H9 (cell line): ENCODE results near the gene KIF5A. TPM values are rescaled to one million over a fixed set of nuclear protein-coding genes. Genes with fewer than 3 reads are reported as not detected.

Source experiments
- DNase-seq: peaks from one replicate; pipeline ENCODE4 v3.0.0-alpha.2; 2017
- H2AFZ ChIP-seq: one replicate; pipeline ENCODE4 v1.6.1; 2013; ENCODE audit warnings: mild to moderate bottlenecking, low read length, control low read depth, moderate library complexity
- H2AK5ac ChIP-seq: 2 replicates; pipeline ENCODE4 v1.6.1; 2013; ENCODE audit warnings: low read length, control low read depth, mixed read lengths; ENCODE audit not compliant: insufficient read length
- H2BK120ac ChIP-seq: one replicate; pipeline ENCODE4 v1.6.1; 2013; ENCODE audit warnings: low read depth, mild to moderate bottlenecking, low read length, control low read depth, inconsistent platforms; ENCODE audit not compliant: poor library complexity, severe bottlenecking
- H2BK12ac ChIP-seq: 2 replicates; pipeline ENCODE4 v1.6.1; 2013; ENCODE audit warnings: low read length, control low read depth, mixed read lengths, low read depth; ENCODE audit not compliant: insufficient read length
- H2BK15ac ChIP-seq: 2 replicates; pipeline ENCODE4 v1.6.1; 2013; ENCODE audit warnings: low read depth, low read length, control low read depth
- H2BK20ac ChIP-seq: one replicate; pipeline ENCODE4 v1.6.1; 2013; ENCODE audit warnings: low read depth, mild to moderate bottlenecking, low read length, control low read depth, inconsistent platforms; ENCODE audit not compliant: poor library complexity, severe bottlenecking
- H2BK5ac ChIP-seq: 2 replicates; pipeline ENCODE4 v1.6.1; 2013; ENCODE audit warnings: low read length, control low read depth, mixed read lengths; ENCODE audit not compliant: insufficient read length
- H3K14ac ChIP-seq: 2 replicates; pipeline ENCODE4 v1.6.1; 2013; ENCODE audit warnings: low read length, control low read depth; ENCODE audit not compliant: insufficient read depth
- H3K18ac ChIP-seq: 2 replicates; pipeline ENCODE4 v1.6.1; 2013; ENCODE audit warnings: low read depth, mild to moderate bottlenecking, mixed read lengths, low read length, control low read depth; ENCODE audit not compliant: insufficient read length
- H3K23ac ChIP-seq: 2 replicates; pipeline ENCODE4 v1.6.1; 2013; ENCODE audit warnings: low read length, control low read depth, mixed read lengths, low read depth; ENCODE audit not compliant: insufficient read length
- H3K23me2 ChIP-seq: 2 replicates; pipeline ENCODE4 v1.6.1; 2013; ENCODE audit warnings: low read depth, mild to moderate bottlenecking, mixed read lengths, low read length, control low read depth; ENCODE audit not compliant: insufficient read length, poor library complexity, severe bottlenecking
- H3K27ac ChIP-seq: 2 replicates; pipeline ENCODE4 v1.5.1; 2013; ENCODE audit warnings: low read length, control low read depth, mixed read lengths, low read depth; ENCODE audit not compliant: insufficient read length
- H3K27me3 ChIP-seq: 2 replicates; pipeline ENCODE4 v1.6.1; 2013; ENCODE audit warnings: low read length, control low read depth, inconsistent platforms; ENCODE audit not compliant: insufficient read depth
- H3K4ac ChIP-seq: 2 replicates; pipeline ENCODE4 v1.6.1; 2013; ENCODE audit warnings: low read depth, mild to moderate bottlenecking, control low read depth, inconsistent platforms, low read length, moderate library complexity
- H3K4me1 ChIP-seq: 2 replicates; pipeline ENCODE4 v1.6.1; 2013; ENCODE audit warnings: low read length, control low read depth, inconsistent platforms; ENCODE audit not compliant: insufficient read depth
- H3K4me2 ChIP-seq: 2 replicates; pipeline ENCODE4 v1.6.1; 2013; ENCODE audit warnings: low read length, control low read depth, mixed read lengths; ENCODE audit not compliant: insufficient read length, insufficient read depth
- H3K56ac ChIP-seq: 2 replicates; pipeline ENCODE4 v1.6.1; 2013; ENCODE audit warnings: low read depth, mild to moderate bottlenecking, mixed read lengths, low read length, control low read depth; ENCODE audit not compliant: insufficient read length
- H3K79me1 ChIP-seq: 2 replicates; pipeline ENCODE4 v1.6.1; 2013; ENCODE audit warnings: low read depth, mild to moderate bottlenecking, moderate library complexity, low read length, control low read depth, inconsistent platforms; ENCODE audit not compliant: insufficient read depth, poor library complexity, severe bottlenecking
- H3K79me2 ChIP-seq: 2 replicates; pipeline ENCODE4 v1.6.1; 2013; ENCODE audit warnings: low read length, control low read depth, inconsistent platforms; ENCODE audit not compliant: insufficient read depth
- H3K9ac ChIP-seq: 2 replicates; pipeline ENCODE4 v1.6.1; 2013; ENCODE audit warnings: low read length, control low read depth, mixed read lengths; ENCODE audit not compliant: insufficient read length; ENCODE audit errors: extremely low read depth
- H3K9me3 ChIP-seq: one replicate; pipeline ENCODE4 v1.6.1; 2013; ENCODE audit warnings: low read depth, low read length, inconsistent platforms; ENCODE audit not compliant: control insufficient read depth
- H3T11ph ChIP-seq: one replicate; pipeline ENCODE4 v1.6.1; 2013; ENCODE audit warnings: mild to moderate bottlenecking, low read length, control low read depth, inconsistent platforms
- H4K20me1 ChIP-seq: one replicate; pipeline ENCODE4 v1.6.1; 2013; ENCODE audit not compliant: control insufficient read depth, insufficient read length, insufficient read depth
- H4K5ac ChIP-seq: 2 replicates; pipeline ENCODE4 v1.6.1; 2013; ENCODE audit warnings: low read depth, mild to moderate bottlenecking, mixed read lengths, low read length, control low read depth; ENCODE audit not compliant: insufficient read length
- H4K8ac ChIP-seq: replicated peaks from 2 replicates; pipeline ENCODE4 v1.6.1; 2013; ENCODE audit warnings: low read length, control low read depth, mixed read lengths, low read depth; ENCODE audit not compliant: insufficient read length
- H4K91ac ChIP-seq: 2 replicates; pipeline ENCODE4 v1.6.1; 2013; ENCODE audit warnings: low read depth, mild to moderate bottlenecking, moderate library complexity, mixed read lengths, low read length, control low read depth; ENCODE audit not compliant: insufficient read length
- H3K27ac Mint-ChIP-seq, 3 experiments: 2 replicates in 2 of 3; 3 replicates in 1 of 3; pipeline ENCODE4 v1.8.0; 2020 to 2021; ENCODE audit warnings: mixed read lengths in 3 of 3, mild to moderate bottlenecking in 1 of 3, moderate library complexity in 1 of 3
- H3K27me3 Mint-ChIP-seq: 2 replicates; pipeline ENCODE4 v1.8.0; 2021; ENCODE audit warnings: low read depth, mild to moderate bottlenecking, moderate library complexity, mixed read lengths
- H3K36me3 Mint-ChIP-seq, 3 experiments: 2 replicates in 2 of 3; 3 replicates in 1 of 3; pipeline ENCODE4 v1.8.0; 2020 to 2021; ENCODE audit warnings: low read depth in 3 of 3, mixed read lengths in 3 of 3; ENCODE audit not compliant: insufficient read depth in 1 of 3
- H3K4me1 Mint-ChIP-seq, 2 experiments: 2 replicates each; pipeline ENCODE4 v1.8.0; 2020; ENCODE audit warnings: mixed read lengths in 2 of 2
- H3K4me3 Mint-ChIP-seq, 2 experiments: 2 replicates in 1 of 2; 3 replicates in 1 of 2; pipeline ENCODE4 v1.8.0; 2020 to 2021; ENCODE audit warnings: mild to moderate bottlenecking in 2 of 2, mixed read lengths in 2 of 2, moderate library complexity in 1 of 2
- H3K9me3 Mint-ChIP-seq, 2 experiments: 2 replicates in 1 of 2; 3 replicates in 1 of 2; pipeline ENCODE4 v1.8.0; 2020; ENCODE audit warnings: mild to moderate bottlenecking in 2 of 2, mixed read lengths in 2 of 2, moderate library complexity in 1 of 2
- CTCF ChIP-seq: fragments of 200-600 bp; sonication (generic); conservative IDR thresholded peaks from 3 replicates; pipeline ENCODE4 v1.8.0; 2021; ENCODE audit warnings: antibody characterized with exemption, mild to moderate bottlenecking
- WGBS: extraction: QIAGEN DNeasy Blood & Tissue Kit; methylation state at CpG from one replicate; pipeline ENCODE4 v1.1.7; 2013; ENCODE audit warnings: missing lambda C conversion rate, low lambda C conversion rate, mixed read lengths; ENCODE audit not compliant: insufficient read length; ENCODE audit errors: extremely low coverage; 5-methylcytosine and 5-hydroxymethylcytosine counted together
- total RNA-seq: library from RNA; stranded (reverse); gene quantifications from 2 replicates; pipeline ENCODE4 v1.2.1, GENCODE V29; 2021

The KIF5A gene
- total RNA-seq, 1 experiment from 2014 or later: 18.5 TPM

GRCh38 chr12:57515934-57516541 is 33.8 kb upstream of the KIF5A start:
- H3K27ac ChIP-seq: no peak overlapping the region
- 0 out of 2 replicates have a peak, but pooled peaks cover 1% of the 10 kb centered on the region for H3K79me2 ChIP-seq
- Mint-ChIP-seq H3K36me3 (peaks cover 66 to 83% (median 77%) of the 10 kb centered on the region in 3 experiments), H3K27ac (peak overlapping the region in 1 of 3 experiments; percentile 53; a peak in 2 of 7 replicates), H3K9me3 (no peaks in the 10 kb centered on the region), H3K4me1 (peaks cover 14 to 18% of the 10 kb centered on the region in 2 experiments), H3K27me3 (0 out of 2 replicates have a peak, but pooled peaks cover 2% of the 10 kb centered on the region), H3K4me3 (no peak overlapping the region)
- TF ChIP-seq CTCF: no peak
- no CpG with 5 or more reads among the region's 11 CpGs for WGBS
- no peak overlapping the region for H3T11ph ChIP-seq
- no peak overlapping the region for H3K18ac ChIP-seq
- no peak for DNase-seq
- H2BK120ac ChIP-seq: no peak overlapping the region
- no peak overlapping the region for H2AFZ ChIP-seq
- H4K5ac ChIP-seq: no peak overlapping the region
- no peaks in the 10 kb centered on the region for H4K20me1 ChIP-seq
- H3K4me2 ChIP-seq: no peak overlapping the region
- no peak overlapping the region for H2BK5ac ChIP-seq
- H3K9me3 ChIP-seq: no peaks in the 10 kb centered on the region
- H3K9ac ChIP-seq: no peak overlapping the region
- H3K56ac ChIP-seq: no peak overlapping the region
- no peaks in the 10 kb centered on the region for H3K27me3 ChIP-seq
- no peak overlapping the region for H2BK15ac ChIP-seq
- H3K23ac ChIP-seq: no peak overlapping the region
- H3K23me2 ChIP-seq: peaks cover 11% of the 10 kb centered on the region
- H3K79me1 ChIP-seq: no peaks in the 10 kb centered on the region
- no peak overlapping the region for H2AK5ac ChIP-seq
- H2BK20ac ChIP-seq: no peak overlapping the region
- no peak overlapping the region for H3K4ac ChIP-seq
- no peak overlapping the region for H4K91ac ChIP-seq
- H4K8ac ChIP-seq: no peak overlapping the region
- H3K4me1 ChIP-seq: no peaks in the 10 kb centered on the region; the same call in 1 of the 2 replicates
- no peak overlapping the region for H2BK12ac ChIP-seq
- H3K14ac ChIP-seq: no peak overlapping the region
